CD4-positive, alpha-beta T cell treated with Interleukin-2 at 100 ng/mL for 4 hours (primary cell): ENCODE data around the gene TRMU.

Experiments used
- DNase-seq: peaks from one replicate; pipeline ENCODE4 v3.0.0-alpha.2; 2020; ENCODE audit warnings: low spot score

TRMU gene

DNA sequence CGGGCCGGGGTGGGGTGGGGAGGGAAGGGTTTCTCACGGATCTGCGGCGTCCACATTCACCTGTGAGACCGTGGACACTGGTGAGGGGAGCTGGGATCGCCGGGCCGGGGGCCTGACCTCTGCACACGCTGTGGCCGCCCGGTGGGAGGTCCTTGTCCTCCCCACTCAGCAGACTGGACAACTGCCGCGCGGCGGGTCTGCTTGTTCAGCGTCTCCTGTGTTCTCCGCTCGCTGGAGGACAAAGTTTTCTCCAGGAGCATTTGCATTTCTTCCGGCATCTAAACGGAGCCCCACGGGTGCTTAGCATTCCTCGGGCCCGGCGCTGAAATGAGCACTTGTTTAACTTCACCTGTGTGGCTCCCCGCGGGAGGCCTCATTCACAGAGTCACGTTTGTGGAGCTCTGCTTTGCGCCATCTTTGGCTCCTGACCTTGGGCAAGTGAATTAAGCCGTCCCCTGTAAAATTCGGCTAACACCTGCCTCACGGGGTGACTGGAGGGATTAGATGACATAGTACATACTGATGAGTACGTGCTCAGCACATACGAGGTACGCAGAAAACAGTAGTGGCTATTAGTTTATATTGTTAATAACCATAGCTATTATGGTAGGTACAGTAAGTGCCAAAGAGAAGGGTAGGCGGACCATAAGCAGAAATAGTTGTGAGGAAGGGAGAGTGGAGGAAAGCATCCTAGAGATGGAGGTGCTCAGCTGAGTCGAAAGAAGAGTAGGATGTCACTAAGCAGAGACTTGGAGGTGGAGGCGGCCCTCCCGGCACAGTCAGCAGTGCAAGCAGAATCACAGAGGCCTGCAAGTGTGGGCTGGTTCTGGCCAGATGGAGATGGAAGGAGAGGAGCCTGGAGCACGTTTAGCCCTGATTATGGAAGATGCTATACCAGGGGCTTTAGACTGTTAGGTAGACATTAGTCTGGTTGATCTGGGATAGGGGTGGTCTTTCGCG, 885 bp downstream of the TRMU start:
- peak; percentile 4 for DNase-seq

DNA sequence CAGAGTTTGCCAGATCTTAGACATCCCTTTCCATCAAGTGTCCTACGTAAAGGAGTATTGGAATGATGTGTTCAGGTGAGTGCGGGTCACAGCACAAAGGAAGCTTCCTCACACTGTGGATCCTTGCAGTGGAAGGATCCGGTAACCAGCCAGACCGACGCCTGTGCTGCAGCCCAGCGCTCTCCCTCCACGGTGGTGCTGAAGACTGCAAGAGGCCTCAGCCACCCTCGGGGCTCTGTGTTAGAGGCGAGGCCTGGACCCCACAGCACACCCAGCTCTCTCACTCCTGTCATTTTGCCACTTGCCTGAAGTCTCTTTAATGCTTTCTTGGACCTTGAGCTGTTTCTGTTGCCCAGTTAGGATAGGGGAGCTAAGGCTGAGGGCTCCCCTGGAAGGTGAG, 2.4 kb downstream of the TRMU start:
- DNase-seq, result no peak

DNA sequence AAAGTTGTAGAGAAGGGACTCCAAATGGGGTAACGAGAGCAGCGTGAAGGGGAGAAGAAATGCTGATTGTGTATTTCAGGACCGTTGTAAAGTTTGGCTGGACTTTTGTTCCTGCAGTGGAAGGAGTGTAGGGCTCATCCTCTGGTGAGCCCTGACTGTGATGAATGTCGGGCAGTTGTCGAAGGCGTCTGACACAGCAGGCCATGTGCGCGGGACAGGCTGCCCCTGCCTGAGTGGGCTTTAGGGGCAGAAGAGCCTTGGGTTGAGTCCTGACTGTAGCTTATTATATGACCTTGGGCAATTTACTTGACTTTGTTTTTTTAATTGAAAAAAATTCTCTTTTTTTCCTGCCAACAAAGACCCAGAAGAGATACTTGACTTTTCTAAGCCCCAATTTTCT, 3.1 kb downstream of the TRMU start:
- no peak for DNase-seq

GRCh38 chr22:46339956-46340355, 4.4 kb downstream of the TRMU start:
- no peak for DNase-seq

DNA sequence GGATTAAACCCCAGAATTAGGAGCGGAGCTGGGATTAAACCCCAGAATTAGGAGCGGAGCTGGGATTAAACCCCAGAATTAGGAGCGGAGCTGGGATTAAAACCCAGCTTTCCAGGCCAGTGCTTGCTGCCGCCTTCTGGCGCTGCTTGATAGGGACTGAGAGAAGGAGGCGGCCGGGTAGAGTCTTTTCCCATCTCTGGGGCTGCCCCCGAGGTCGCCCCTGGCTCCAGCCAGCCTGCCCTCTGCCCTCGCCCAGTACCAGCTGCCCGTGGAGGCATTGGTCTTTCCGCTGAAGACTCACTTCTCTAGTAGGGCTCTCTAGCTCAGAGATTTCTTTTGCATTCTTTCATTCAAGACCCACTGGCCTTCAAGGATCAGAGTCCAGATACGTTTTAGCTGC, 5.2 kb downstream of the TRMU start:
- no peak for DNase-seq

- no peak for DNase-seq
Measured at GRCh38 chr22:46346680-46347405, 11.3 kb downstream of the TRMU start.

GRCh38 chr22:46347646-46348045, 12.1 kb downstream of the TRMU start:
- DNase-seq, result no peak

GRCh38 chr22:46348099-46348695, 12.7 kb downstream of the TRMU start:
- DNase-seq, result no peak

GRCh38 chr22:46349238-46349637, 13.7 kb downstream of the TRMU start:
- DNase-seq, result no peak

GRCh38 chr22:46349681-46350080, 14.2 kb downstream of the TRMU start:
- no peak for DNase-seq

DNA sequence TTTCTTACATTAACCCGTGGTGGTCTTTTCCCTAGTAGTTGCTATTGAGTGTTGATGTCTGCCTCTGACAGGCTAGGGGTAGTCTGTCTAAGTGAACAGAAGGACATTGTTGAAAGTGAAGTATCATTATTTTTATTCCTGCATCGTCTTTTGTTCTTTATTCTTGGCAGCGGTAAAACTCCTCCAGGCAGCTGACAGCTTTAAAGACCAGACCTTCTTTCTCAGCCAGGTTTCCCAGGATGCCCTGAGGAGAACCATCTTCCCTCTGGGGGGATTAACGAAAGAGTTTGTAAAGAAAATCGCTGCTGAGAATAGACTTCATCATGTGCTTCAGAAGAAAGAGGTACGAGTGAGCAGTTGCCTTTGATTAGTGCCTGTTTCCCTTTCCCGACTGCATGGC, 14.6 kb downstream of the TRMU start:
- DNase-seq, result no peak

- DNase-seq, result no peak
Measured at GRCh38 chr22:46350646-46351045, 15.1 kb downstream of the TRMU start.

DNA sequence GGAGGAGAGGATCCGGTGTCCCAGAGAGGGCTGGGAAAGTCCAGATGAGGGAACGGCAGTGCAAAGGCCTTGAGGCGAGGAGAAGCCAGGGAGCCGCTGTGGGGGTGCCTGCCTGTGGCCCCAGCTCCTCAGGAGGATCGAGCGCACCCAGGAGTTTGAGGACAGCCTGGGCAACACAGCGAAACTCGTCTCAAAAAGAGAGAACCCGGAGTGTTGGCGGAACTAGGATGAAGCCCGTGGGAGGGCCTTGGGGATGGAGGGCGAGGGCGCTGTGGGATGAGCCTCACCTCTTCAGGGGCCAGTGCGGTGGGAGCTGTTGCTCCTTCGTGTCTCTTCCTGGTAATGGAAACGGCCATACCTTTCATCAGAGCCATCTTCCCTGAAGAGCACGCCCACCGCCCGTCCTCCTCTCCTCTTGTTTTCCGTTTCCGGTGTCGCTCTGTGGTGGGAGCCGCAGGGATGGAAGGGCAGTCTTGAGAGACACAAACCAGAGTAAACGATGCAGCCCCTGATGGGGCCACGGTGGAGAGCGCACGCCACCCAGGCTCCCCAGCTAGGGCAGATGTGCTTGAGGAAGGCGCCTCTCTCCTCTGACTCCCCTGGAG, 15.7 kb downstream of the TRMU start:
- DNase-seq, result no peak

- DNase-seq, result no peak
Measured at GRCh38 chr22:46351767-46352166, 16.3 kb downstream of the TRMU start.

DNA sequence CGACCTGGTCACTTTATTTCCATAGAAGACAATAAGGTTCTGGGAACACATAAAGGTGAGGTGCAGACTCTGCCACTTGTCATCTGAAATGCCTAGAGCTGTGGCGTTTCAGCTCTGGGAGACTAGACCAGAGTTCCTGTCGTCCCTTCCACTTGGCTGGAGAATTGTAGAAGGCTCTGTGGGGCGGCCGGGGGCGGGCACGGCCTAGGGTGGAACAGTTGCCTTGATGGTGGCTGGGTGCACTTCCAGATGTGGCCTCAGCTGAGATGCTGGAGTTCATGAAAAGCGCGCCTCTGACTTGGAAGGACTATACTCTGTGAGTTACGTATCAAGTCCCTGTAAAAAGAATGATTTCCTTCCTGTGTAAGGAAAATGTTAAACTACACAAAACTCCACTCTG, 16.8 kb downstream of the TRMU start:
- DNase-seq, result no peak

- no peak for DNase-seq
Measured at GRCh38 chr22:46352691-46353386, 17.3 kb downstream of the TRMU start.

DNA sequence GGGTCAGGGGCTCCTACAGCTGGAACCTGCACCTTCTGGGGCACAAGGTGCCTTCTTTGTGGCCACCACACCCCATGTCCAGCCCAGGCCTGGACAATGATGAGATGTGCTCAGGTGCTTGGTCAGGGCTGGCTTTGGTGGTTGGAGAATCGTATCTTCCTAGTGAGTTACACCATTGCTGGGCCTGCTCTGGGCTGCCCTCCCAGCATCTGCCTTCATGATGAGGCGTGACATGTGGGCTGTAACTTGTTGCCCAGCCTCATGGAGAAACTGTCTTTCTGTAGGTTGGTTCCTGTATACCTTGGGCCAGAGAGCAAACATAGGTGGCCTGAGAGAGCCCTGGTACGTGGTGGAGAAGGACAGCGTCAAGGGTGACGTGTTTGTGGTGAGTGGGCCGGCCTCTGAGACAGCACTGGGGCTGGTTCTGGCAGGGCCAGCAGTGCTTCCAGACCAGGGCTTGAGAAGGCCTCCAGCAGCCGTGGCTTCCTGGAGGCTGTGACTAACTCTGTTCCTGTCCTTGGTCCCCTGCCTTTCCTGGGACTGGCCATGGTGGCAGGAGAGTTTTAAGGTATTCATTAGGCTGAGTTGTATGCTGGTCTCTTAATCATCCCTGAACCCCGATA, 18.1 kb downstream of the TRMU start:
- DNase-seq, result no peak

GRCh38 chr22:46354176-46354992, 18.9 kb downstream of the TRMU start:
- DNase-seq, result no peak

DNA sequence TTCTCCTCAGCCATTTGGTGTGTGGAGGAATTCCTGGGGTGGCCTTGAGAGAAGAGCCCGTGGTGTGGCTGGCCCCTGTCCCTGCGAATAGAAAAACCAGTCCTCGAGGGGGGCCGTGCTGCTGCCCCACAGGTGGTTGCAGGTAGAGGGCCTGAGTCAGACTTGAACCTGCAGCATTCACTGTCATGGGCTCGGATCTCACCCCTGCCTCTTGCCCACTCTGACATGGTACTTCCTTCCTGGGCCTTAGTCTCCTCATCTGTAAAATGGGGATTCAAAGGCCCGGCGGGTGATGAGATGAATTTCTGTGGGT, 19.4 kb downstream of the TRMU start:
- DNase-seq, result no peak

DNA sequence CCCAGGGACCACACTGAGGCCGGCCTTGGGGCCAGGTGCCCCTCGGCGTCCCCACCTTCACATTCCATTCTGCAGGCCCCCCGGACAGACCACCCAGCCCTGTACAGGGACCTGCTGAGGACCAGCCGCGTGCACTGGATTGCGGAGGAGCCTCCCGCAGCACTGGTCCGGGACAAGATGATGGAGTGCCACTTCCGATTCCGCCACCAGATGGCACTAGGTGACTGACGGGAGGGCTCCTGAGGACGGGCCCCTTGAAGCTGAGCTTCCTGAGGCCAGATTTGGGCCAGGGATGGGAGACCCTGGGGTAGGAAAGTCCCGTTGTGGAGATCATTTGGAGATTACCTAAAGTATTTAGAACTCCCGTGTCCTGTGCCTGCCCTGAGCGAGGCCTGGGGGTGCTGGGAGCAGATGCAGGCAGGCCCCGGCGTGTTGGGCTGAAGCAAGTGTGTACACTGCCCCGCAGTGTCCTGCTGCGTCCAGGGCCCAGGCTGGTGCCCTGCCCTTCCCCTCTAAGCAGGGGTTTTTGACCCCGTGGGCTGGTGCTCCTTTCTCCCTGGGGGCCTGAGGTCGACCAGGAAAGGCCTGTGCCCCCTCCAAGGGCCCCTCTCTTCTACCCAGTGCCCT, 20.0 kb downstream of the TRMU start:
- DNase-seq, result peak; percentile 59
